DMS79 (cell line): Measurements from ENCODE around the gene IFIT1.
"Not testable (repeated sequence)": the region's sequence is repeated elsewhere in the genome, so short reads cannot be mapped to it uniquely, and the experiment has no call there.

Experiments used
- DNase-seq: peaks from one replicate; lab custom pipeline; 2025; lab: John Stamatoyannopoulos, UW

IFIT1 gene

GRCh38 chr10:89431977-89432376 lies 39.6 kb downstream of the IFIT1 start:
- DNase-seq = no peak

GRCh38 chr10:89438525-89438924 lies 46.1 kb downstream of the IFIT1 start:
- no peak for DNase-seq

- DNase-seq = no peak
These were observed 48.0 kb downstream of the IFIT1 start for GRCh38 chr10:89440226-89441009.

- DNase-seq = no peak
These were observed 49.9 kb downstream of the IFIT1 start for GRCh38 chr10:89442289-89442688.

- DNase-seq = not testable (repeated sequence)
These were observed 52.4 kb downstream of the IFIT1 start for GRCh38 chr10:89444819-89445218.

- DNase-seq = no peak
These were observed 58.5 kb downstream of the IFIT1 start for GRCh38 chr10:89450901-89451300.

- no peak for DNase-seq
These were observed 59.8 kb downstream of the IFIT1 start for GRCh38 chr10:89452193-89452592.

GRCh38 chr10:89454561-89455347 lies 62.3 kb downstream of the IFIT1 start:
- DNase-seq = no peak
